Measurements from ENCODE around the gene PLXNA3. TPM values are rescaled to one million over a fixed set of nuclear protein-coding genes. Genes with fewer than 3 reads are reported as not detected.

The PLXNA3 gene
- total RNA-seq, 1 experiment from 2014 or later, result 36.3 TPM

DNA sequence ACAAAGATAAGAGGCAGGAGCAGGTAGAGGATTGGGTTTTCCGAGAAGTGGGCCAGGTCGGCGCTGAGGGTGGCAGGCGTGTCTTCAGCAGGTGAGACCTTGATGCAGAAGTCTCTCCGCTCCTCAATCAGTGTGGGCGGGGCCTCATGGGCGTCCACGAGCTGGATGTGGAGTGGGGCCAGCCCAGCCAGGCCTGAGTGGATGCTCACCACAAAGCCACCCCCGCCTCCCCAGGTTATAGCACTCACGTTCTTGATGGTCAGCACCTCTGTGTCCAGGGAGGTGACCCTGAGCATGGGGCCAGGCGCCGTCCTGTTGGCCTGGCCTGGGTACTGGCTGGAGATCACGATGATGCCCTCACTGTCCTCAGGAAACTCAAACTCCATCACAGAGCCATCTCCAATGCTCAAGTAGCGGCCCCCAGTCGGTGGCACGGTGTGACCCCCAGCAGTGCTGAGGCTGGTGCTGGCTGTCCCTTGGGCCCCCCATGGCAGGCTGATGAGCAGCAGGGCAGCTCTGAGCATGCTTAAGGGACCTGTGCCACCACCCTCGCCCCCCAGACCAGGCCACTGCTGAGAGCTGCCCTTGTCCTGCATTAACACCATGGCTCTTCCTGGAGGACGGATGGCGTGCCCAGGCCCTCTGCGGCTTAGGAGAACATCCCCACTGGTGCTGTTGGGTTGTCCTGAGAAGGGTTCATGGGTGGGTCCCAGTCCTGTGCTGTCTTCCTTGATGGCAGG, 30.4 kb downstream of the PLXNA3 start:
- H2AK5ac ChIP-seq (ENCODE audit: insufficient read length, low read length), result no peak overlapping the region
- H3K18ac ChIP-seq (ENCODE audit: insufficient read length, low read depth, low read length), result no peak overlapping the region
- H3T11ph ChIP-seq (ENCODE audit: low read length), result no peak overlapping the region
- H3K27ac ChIP-seq (ENCODE audit: insufficient read length, low read depth, low read length), result no peak overlapping the region
- H3K56ac ChIP-seq (ENCODE audit: insufficient read length, low read depth, low read length), result no peak overlapping the region
- peaks cover 47% of the 10 kb centered on the region for H3K9me3 ChIP-seq (ENCODE audit: control insufficient read depth, low read depth, low read length)
- peaks cover 64 to 72% of the 10 kb centered on the region in 2 experiments for H3K9me3 Mint-ChIP-seq
- no peak overlapping the region for H2BK12ac ChIP-seq (ENCODE audit: insufficient read length, low read depth, low read length)
- TF ChIP-seq, protein P1, sequence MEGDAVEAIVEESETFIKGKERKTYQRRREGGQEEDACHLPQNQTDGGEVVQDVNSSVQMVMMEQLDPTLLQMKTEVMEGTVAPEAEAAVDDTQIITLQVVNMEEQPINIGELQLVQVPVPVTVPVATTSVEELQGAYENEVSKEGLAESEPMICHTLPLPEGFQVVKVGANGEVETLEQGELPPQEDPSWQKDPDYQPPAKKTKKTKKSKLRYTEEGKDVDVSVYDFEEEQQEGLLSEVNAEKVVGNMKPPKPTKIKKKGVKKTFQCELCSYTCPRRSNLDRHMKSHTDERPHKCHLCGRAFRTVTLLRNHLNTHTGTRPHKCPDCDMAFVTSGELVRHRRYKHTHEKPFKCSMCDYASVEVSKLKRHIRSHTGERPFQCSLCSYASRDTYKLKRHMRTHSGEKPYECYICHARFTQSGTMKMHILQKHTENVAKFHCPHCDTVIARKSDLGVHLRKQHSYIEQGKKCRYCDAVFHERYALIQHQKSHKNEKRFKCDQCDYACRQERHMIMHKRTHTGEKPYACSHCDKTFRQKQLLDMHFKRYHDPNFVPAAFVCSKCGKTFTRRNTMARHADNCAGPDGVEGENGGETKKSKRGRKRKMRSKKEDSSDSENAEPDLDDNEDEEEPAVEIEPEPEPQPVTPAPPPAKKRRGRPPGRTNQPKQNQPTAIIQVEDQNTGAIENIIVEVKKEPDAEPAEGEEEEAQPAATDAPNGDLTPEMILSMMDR (conservative IDR thresholded peaks at IDR 0.05), result no peak
- H3K4ac ChIP-seq (ENCODE audit: low read depth, low read length), result no peak overlapping the region
- H3K4me3 Mint-ChIP-seq, result no peak overlapping the region; a peak in 1 of 5 replicates
- no peak overlapping the region for H4K5ac ChIP-seq (ENCODE audit: insufficient read length, low read depth, low read length)
- no peak overlapping the region for H2BK120ac ChIP-seq (ENCODE audit: low read depth, low read length, poor library complexity, severe bottlenecking)
- no peak overlapping the region for H3K23ac ChIP-seq (ENCODE audit: insufficient read length, low read depth, low read length)
- H3K79me1 ChIP-seq (ENCODE audit: insufficient read depth, low read depth, low read length, poor library complexity, severe bottlenecking), result no peaks in the 10 kb centered on the region
- H4K8ac ChIP-seq (replicated peaks; ENCODE audit: insufficient read length, low read depth, low read length), result no peak overlapping the region
- no peaks in the 10 kb centered on the region for H4K20me1 ChIP-seq (ENCODE audit: control insufficient read depth, insufficient read depth, insufficient read length)
- H3K9ac ChIP-seq (ENCODE audit: extremely low read depth, insufficient read length, low read length), result no peak overlapping the region
- H2BK15ac ChIP-seq (ENCODE audit: low read depth, low read length), result no peak overlapping the region; the same call in 1 of the 2 replicates
- H2AFZ ChIP-seq (ENCODE audit: low read length), result no peak overlapping the region
- WGBS (ENCODE audit: extremely low coverage, insufficient read length, low lambda C conversion rate), result no CpG with 5 or more reads among the region's 20 CpGs
- no peak overlapping the region for H4K91ac ChIP-seq (ENCODE audit: insufficient read length, low read depth, low read length)
- peak overlapping the region in 1 of 3 experiments; percentile 48; a peak in 1 of 7 replicates for H3K27ac Mint-ChIP-seq
- H2BK5ac ChIP-seq (ENCODE audit: insufficient read length, low read length), result no peak overlapping the region
- H3K4me1 ChIP-seq (ENCODE audit: insufficient read depth, low read length), result no peaks in the 10 kb centered on the region; the same call in 1 of the 2 replicates
- H3K27me3 Mint-ChIP-seq (ENCODE audit: low read depth), result peaks cover 3% of the 10 kb centered on the region; the same call in 1 of the 2 replicates
- H3K4me1 Mint-ChIP-seq, result peaks cover 3 to 12% of the 10 kb centered on the region in 2 experiments; a peak in 3 of 4 replicates
- no peaks in the 10 kb centered on the region for H3K27me3 ChIP-seq (ENCODE audit: insufficient read depth, low read length)
- H3K36me3 Mint-ChIP-seq (ENCODE audit: insufficient read depth in 1 of 3, low read depth in 3 of 3), result peaks cover 3 to 19% (median 19%) of the 10 kb centered on the region in 3 experiments; a peak in 6 of 7 replicates
- H2BK20ac ChIP-seq (ENCODE audit: low read depth, low read length, poor library complexity, severe bottlenecking), result no peak overlapping the region
- H3K79me2 ChIP-seq (ENCODE audit: insufficient read depth, low read length), result no peaks in the 10 kb centered on the region
- H3K14ac ChIP-seq (ENCODE audit: insufficient read depth, low read length), result no peak overlapping the region
- no peak for DNase-seq
- no peak overlapping the region for H3K4me2 ChIP-seq (ENCODE audit: insufficient read depth, insufficient read length, low read length)
- no peaks in the 10 kb centered on the region for H3K23me2 ChIP-seq (ENCODE audit: insufficient read length, low read depth, low read length, poor library complexity, severe bottlenecking)
